Testis (tissue), 2 donors: ENCODE data around the gene USP17L21.
"Not testable (repeated sequence)": the region's sequence is repeated elsewhere in the genome, so short reads cannot be mapped to it uniquely, and the experiment has no call there.

Experiments
- CTCF ChIP-seq, 3 experiments: fragments of 450-650 bp in 2 of 3; fragments of 200-600 bp in 1 of 3; sonication (generic) in 1 of 3; IDR thresholded peaks; one replicate each; pipeline ENCODE4 v1.5.1; 2016 to 2019; ENCODE audit warnings: antibody characterized with exemption in 3 of 3, mild to moderate bottlenecking in 2 of 3, moderate library complexity in 1 of 3
- POLR2A ChIP-seq: fragments of 450-650 bp; IDR thresholded peaks from one replicate; pipeline ENCODE4 v1.6.1; 2017; ENCODE audit warnings: antibody characterized with exemption, mild to moderate bottlenecking, moderate library complexity

GRCh38 chr4:9215105-9215504 lies 47.6 kb upstream of the USP17L21 start, which contains the start of gene USP17L11:
- TF ChIP-seq CTCF (IDR thresholded peaks at IDR 0.05); POLR2A: not testable (repeated sequence)
